K562 (cell line): ENCODE results near the gene MACROD2.

Experiments used
- EP300 ChIP-seq: IDR thresholded peaks from 2 replicates; pipeline ENCODE4 v1.6.1; 2012; ENCODE audit warnings: low read length, improper control_type of control experiment
- EWSR1 ChIP-seq: fragments of 450-650 bp; IDR thresholded peaks from 2 replicates; pipeline ENCODE4 v1.6.1; 2018; ENCODE audit warnings: borderline replicate concordance, mild to moderate bottlenecking, low read depth, moderate library complexity; ENCODE audit not compliant: partially characterized antibody
- FOXA1 ChIP-seq: fragments of 450-650 bp; IDR thresholded peaks from 2 replicates; pipeline ENCODE4 v1.6.1; 2016; ENCODE audit warnings: mild to moderate bottlenecking, borderline replicate concordance
- MAFK ChIP-seq: IDR thresholded peaks from 2 replicates; pipeline ENCODE4 v1.6.1; 2011; ENCODE audit warnings: low read length, improper control_type of control experiment
- MEIS2 ChIP-seq: fragments of 450-650 bp; IDR thresholded peaks from 2 replicates; pipeline ENCODE4 v1.6.1; 2014; ENCODE audit warnings: mild to moderate bottlenecking; ENCODE audit not compliant: partially characterized antibody
- NFE2L1 ChIP-seq: fragments of 450-650 bp; IDR thresholded peaks from 2 replicates; pipeline ENCODE4 v1.6.1; 2016; ENCODE audit warnings: missing genetic modification characterization, low read depth, mild to moderate bottlenecking, missing compliant biosample characterization, moderate library complexity, borderline replicate concordance
- POLR2A ChIP-seq: fragments of 450-650 bp; conservative IDR thresholded peaks from 2 replicates; pipeline ENCODE4 v1.6.1; 2016
- SIX5 ChIP-seq, 2 experiments: IDR thresholded peaks; 2 replicates each; pipeline ENCODE4 v1.6.1; 2011; ENCODE audit warnings: low read length in 2 of 2, borderline replicate concordance in 1 of 2, low read depth in 1 of 2, mild to moderate bottlenecking in 1 of 2, moderate library complexity in 1 of 2; ENCODE audit not compliant: insufficient read depth in 1 of 2
- STAT5B ChIP-seq: fragments of 250-450 bp; sonication (Bioruptor Pico); IDR thresholded peaks from 2 replicates; pipeline ENCODE4 v1.8.0; 2021; ENCODE audit warnings: mild to moderate bottlenecking, inconsistent platforms
- TARDBP ChIP-seq: fragments of 450-650 bp; IDR thresholded peaks from 2 replicates; pipeline ENCODE4 v1.6.1; 2016
- TBP ChIP-seq: optimal IDR thresholded peaks from 2 replicates; pipeline ENCODE3; 2011; ENCODE audit warnings: low read depth, low read length, improper control_type of control experiment
- TEAD4 ChIP-seq, 2 experiments: sonication (generic) in 1 of 2; formaldehyde crosslinking in 1 of 2; IDR thresholded peaks; 2 replicates each; pipeline versions ENCODE4 v1.6.1 to v1.8.0; 2012 to 2022; ENCODE audit warnings: borderline replicate concordance in 1 of 2, inconsistent platforms in 1 of 2, low read length in 1 of 2, mild to moderate bottlenecking in 1 of 2, missing genetic modification reagents in 1 of 2

- TF ChIP-seq POLR2A (no peak), TARDBP (no peak), TEAD4 (IDR thresholded peaks at IDR 0.05; ENCODE audit: low read length) (no peak), TEAD4 (CRISPR knock-in tag; IDR thresholded peaks at IDR 0.05; ENCODE audit: borderline replicate concordance) (no peak), EWSR1 (no peak), MEIS2 (no peak), EP300 (no peak), SIX5 (IDR thresholded peaks at IDR 0.05; ENCODE audit: borderline replicate concordance in 1 of 2, insufficient read depth in 1 of 2, low read depth in 1 of 2, low read length in 2 of 2) (no peak), MAFK (no peak), STAT5B (CRISPR knock-in tag) (no peak), FOXA1 (no peak), NFE2L1 (tag) (no peak), TBP (no peak)
Measured at GRCh38 chr20:14093652-14094051, 98.3 kb downstream of the MACROD2 start.
